ENCODE measurements around the gene EPHA6. TPM values are rescaled to one million over a fixed set of nuclear protein-coding genes. Genes with fewer than 3 reads are reported as not detected.

Gene EPHA6
- total and polyA plus RNA-seq, 7 donors = 0.58 to 53.5 (median 45.4) TPM; not detected in 2

- H3K36me3 ChIP-seq = no peaks in the 10 kb centered on the region
- no peak overlapping the region for H3K4me3 ChIP-seq
- no peaks in the 10 kb centered on the region for H3K27me3 ChIP-seq
- WGBS, 2 donors = 70 to 74% methylated on average over 1 of the region's 1 CpG
- intact Hi-C loops (cut with DNase I) = no loop called here
- H3K4me1 ChIP-seq = peaks cover 0 to 5% (median 0%) of the 10 kb centered on the region in 4 donors
- DNase-seq = no peak
- TF ChIP-seq POLR2A (IDR thresholded peaks at IDR 0.05) = no peak
- H3K9me3 ChIP-seq = no peaks in the 10 kb centered on the region
- H3K27ac ChIP-seq = no peak overlapping the region
These were observed 145.1 kb downstream of the EPHA6 start for GRCh38 chr3:96959474-96959873.

- no peaks in the 10 kb centered on the region for H3K9me3 ChIP-seq
- intact Hi-C loops (cut with DNase I) = no loop called here
- TF ChIP-seq CTCF (IDR thresholded peaks at IDR 0.05) = no peak
- no peak for TF ChIP-seq POLR2AphosphoS5 (IDR thresholded peaks at IDR 0.05)
- TF ChIP-seq EP300 (IDR thresholded peaks at IDR 0.05) = no peak
- no peak for TF ChIP-seq POLR2A (IDR thresholded peaks at IDR 0.05)
- H3K36me3 ChIP-seq = no peaks in the 10 kb centered on the region
- peaks cover 0 to 6% (median 1%) of the 10 kb centered on the region in 4 donors for H3K4me1 ChIP-seq
- no peaks in the 10 kb centered on the region for H3K27me3 ChIP-seq
- H3K4me3 ChIP-seq = no peak overlapping the region
- H3K27ac ChIP-seq = no peak overlapping the region
- WGBS, 2 donors = 63 to 77% methylated on average over 4 of the region's 4 CpGs
- DNase-seq = no peak
These were observed 145.7 kb downstream of the EPHA6 start for GRCh38 chr3:96959901-96960641.

- WGBS, 2 donors = 82 to 83% methylated on average over 1 of the region's 1 CpG
- TF ChIP-seq CTCF (IDR thresholded peaks at IDR 0.05) (no peak), POLR2AphosphoS5 (IDR thresholded peaks at IDR 0.05) (no peak), POLR2A (IDR thresholded peaks at IDR 0.05) (no peak), EP300 (IDR thresholded peaks at IDR 0.05) (no peak)
- Histone ChIP-seq H3K4me3 (no peak overlapping the region), H3K27me3 (no peaks in the 10 kb centered on the region), H3K4me1 (peaks cover 0 to 13% (median 4%) of the 10 kb centered on the region in 4 donors), H3K9me3 (no peaks in the 10 kb centered on the region), H3K27ac (no peak overlapping the region), H3K36me3 (no peaks in the 10 kb centered on the region)
- DNase-seq = no peak
- intact Hi-C loops (cut with DNase I) = no loop called here
These were observed 146.4 kb downstream of the EPHA6 start for GRCh38 chr3:96960661-96961330.

- H3K36me3 ChIP-seq = no peaks in the 10 kb centered on the region
- H3K27me3 ChIP-seq = no peaks in the 10 kb centered on the region
- no peak overlapping the region for H3K27ac ChIP-seq
- no peaks in the 10 kb centered on the region for H3K9me3 ChIP-seq
- peaks cover 0 to 20% (median 10%) of the 10 kb centered on the region in 4 donors for H3K4me1 ChIP-seq
- no peak for TF ChIP-seq POLR2AphosphoS5 (IDR thresholded peaks at IDR 0.05)
- H3K4me3 ChIP-seq = no peak overlapping the region
- no peak for DNase-seq
- intact Hi-C loops (cut with DNase I) = no loop called here
These were observed 147.2 kb downstream of the EPHA6 start for GRCh38 chr3:96961576-96961975.

- Histone ChIP-seq H3K36me3 (no peaks in the 10 kb centered on the region), H3K4me3 (no peak overlapping the region), H3K27me3 (no peaks in the 10 kb centered on the region), H3K9me3 (no peaks in the 10 kb centered on the region), H3K27ac (no peak overlapping the region), H3K4me1 (peaks cover 0 to 28% (median 16%) of the 10 kb centered on the region in 4 donors)
- TF ChIP-seq CTCF (IDR thresholded peaks at IDR 0.05) (no peak), EP300 (IDR thresholded peaks at IDR 0.05) (no peak), POLR2AphosphoS5 (IDR thresholded peaks at IDR 0.05) (no peak), POLR2A (IDR thresholded peaks at IDR 0.05) (no peak)
- intact Hi-C loops (cut with DNase I) = no loop called here
- no peak for DNase-seq
- 80% methylated on average over 6 of the region's 6 CpGs for WGBS, 2 donors
These were observed 152.0 kb downstream of the EPHA6 start for GRCh38 chr3:96966181-96966929.
